SJSA1 (cell line): Measurements from ENCODE around the gene CSNK1G1. TPM values are rescaled to one million over a fixed set of nuclear protein-coding genes. Genes with fewer than 3 reads are reported as not detected.

ENCODE experiments used
- DNase-seq, 2 experiments: peaks; one replicate each; pipeline ENCODE4 v3.0.0-alpha.2; 2015 to 2020; ENCODE audit warnings: low spot score in 2 of 2, low read depth in 1 of 2
- H3K27ac ChIP-seq: fragments of 250-450 bp; sonication (Bioruptor Pico); 2 replicates; pipeline ENCODE4 v1.5.1; 2020; ENCODE audit warnings: mild to moderate bottlenecking, moderate library complexity
- H3K27me3 ChIP-seq: fragments of 250-450 bp; sonication (Bioruptor Pico); replicated peaks from 2 replicates; pipeline ENCODE4 v1.5.1; 2020; ENCODE audit warnings: mild to moderate bottlenecking, moderate library complexity
- H3K36me3 ChIP-seq: fragments of 250-450 bp; sonication (Bioruptor Pico); 2 replicates; pipeline ENCODE4 v1.5.1; 2020; ENCODE audit warnings: mild to moderate bottlenecking
- H3K4me1 ChIP-seq: fragments of 250-450 bp; sonication (Bioruptor Pico); replicated peaks from 2 replicates; pipeline ENCODE4 v1.6.1; 2021; ENCODE audit warnings: mild to moderate bottlenecking
- H3K4me3 ChIP-seq: fragments of 250-450 bp; sonication (Bioruptor Pico); 2 replicates; pipeline ENCODE4 v1.5.1; 2020; ENCODE audit warnings: mild to moderate bottlenecking
- H3K9me3 ChIP-seq: fragments of 250-450 bp; sonication (Bioruptor Pico); replicated peaks from 2 replicates; pipeline ENCODE4 v1.5.1; 2020; ENCODE audit warnings: mild to moderate bottlenecking
- total RNA-seq: library from RNA; depleted of rRNA; stranded (reverse); fragments of >200 nt; shearing (Covaris generic); gene quantifications from 2 replicates; pipeline ENCODE4 v1.2.3, GENCODE V29; 2014; rRNA removed

Gene CSNK1G1
- total RNA-seq, 1 experiment from 2014 or later, result 14.2 TPM

DNA sequence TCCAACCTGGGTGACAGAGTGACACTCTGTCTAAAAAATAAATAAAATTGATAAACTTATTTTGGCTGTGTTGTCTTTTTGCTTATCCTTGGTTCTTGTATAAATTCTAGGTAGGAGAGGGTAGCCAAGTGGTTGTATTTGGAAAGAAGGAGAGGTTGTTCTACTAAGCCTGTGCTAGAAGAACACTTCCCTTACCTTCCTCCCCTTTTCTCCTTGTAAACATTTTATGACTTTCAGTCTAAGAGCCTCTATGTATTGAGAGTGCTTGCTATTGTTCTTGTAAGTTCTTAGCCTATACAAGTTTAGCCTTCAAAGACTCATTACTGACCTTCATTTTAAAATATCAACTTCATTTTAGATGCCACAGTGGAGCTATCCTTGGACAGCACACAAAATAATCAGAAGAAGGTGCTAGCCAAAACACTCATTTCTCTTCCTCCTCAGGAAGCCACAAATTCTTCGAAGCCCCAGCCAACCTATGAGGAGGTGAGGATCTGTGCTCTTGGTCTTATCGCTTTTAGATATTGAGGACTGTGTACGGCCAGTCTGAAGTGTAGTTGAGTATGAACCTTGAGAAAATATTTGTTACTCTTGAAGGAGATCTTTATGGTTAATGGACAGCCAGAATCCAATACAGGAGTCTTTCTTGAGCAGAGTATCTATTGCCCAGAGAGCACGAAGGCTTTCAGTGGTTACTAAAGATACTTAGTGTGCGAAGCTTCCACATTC, 238.1 kb downstream of the CSNK1G1 start:
- H3K4me3 ChIP-seq, result no peak overlapping the region
- no peaks in the 10 kb centered on the region for H3K27me3 ChIP-seq
- H3K27ac ChIP-seq, result no peak overlapping the region
- no peaks in the 10 kb centered on the region for H3K9me3 ChIP-seq
- no peaks in the 10 kb centered on the region; the same call in 1 of the 2 replicates for H3K4me1 ChIP-seq
- DNase-seq, result no peak
- H3K36me3 ChIP-seq, result peaks cover 83% of the 10 kb centered on the region

Other genes starting within 250 kb of the CSNK1G1 start
- 0.05 TPM in 1 of 2 replicates, not detected in the other for gene SNX22, start 204.4 kb downstream of the CSNK1G1 start, total RNA-seq
- gene PPIB, start 193.2 kb downstream of the CSNK1G1 start, total RNA-seq, result 504 and 670 TPM in 2 replicates
- gene PCLAF, start 25.3 kb upstream of the CSNK1G1 start, total RNA-seq, result 116 and 125 TPM in 2 replicates
- 10.5 and 14.5 TPM in 2 replicates for gene TRIP4, start 31.7 kb upstream of the CSNK1G1 start, total RNA-seq
- gene ZNF609, start 104.4 kb upstream of the CSNK1G1 start, total RNA-seq, result 11.2 and 17.7 TPM in 2 replicates